ENCODE data around the gene LMCD1.

Gene LMCD1

GRCh38 chr3:8509961-8510360 is 8.3 kb downstream of the LMCD1 start:
- Histone ChIP-seq H3K36me3 (ENCODE audit: control insufficient read depth in 1 of 2, insufficient read depth in 2 of 2, low read length in 2 of 2) (peaks cover 0 to 6% of the 10 kb centered on the region in 2 donors), H3K4me1 (ENCODE audit: control insufficient read depth in 1 of 2, insufficient read depth in 2 of 2, low read length in 2 of 2) (no peaks in the 10 kb centered on the region), H3K9me3 (ENCODE audit: control insufficient read depth in 1 of 2, low read length in 2 of 2) (no peaks in the 10 kb centered on the region), H3K4me3 (ENCODE audit: low read depth in 1 of 2, low read length in 2 of 2) (no peak overlapping the region), H3K27ac (ENCODE audit: low read length) (no peak overlapping the region), H3K27me3 (ENCODE audit: low read depth, low read length) (no peaks in the 10 kb centered on the region)

GRCh38 chr3:8512234-8512633 is 10.6 kb downstream of the LMCD1 start:
- no peaks in the 10 kb centered on the region for H3K27me3 ChIP-seq (ENCODE audit: low read depth, low read length)
- H3K27ac ChIP-seq (ENCODE audit: low read length): no peak overlapping the region

GRCh38 chr3:8516047-8516661 is 14.5 kb downstream of the LMCD1 start:
- no peaks in the 10 kb centered on the region for H3K36me3 ChIP-seq (ENCODE audit: control insufficient read depth in 1 of 2, insufficient read depth in 2 of 2, low read length in 2 of 2)
- no peak overlapping the region for H3K4me3 ChIP-seq (ENCODE audit: low read depth in 1 of 2, low read length in 2 of 2)
- H3K4me1 ChIP-seq (ENCODE audit: control insufficient read depth in 1 of 2, insufficient read depth in 2 of 2, low read length in 2 of 2): no peaks in the 10 kb centered on the region
- H3K27ac ChIP-seq (ENCODE audit: low read length): no peak overlapping the region
- no peaks in the 10 kb centered on the region for H3K9me3 ChIP-seq (ENCODE audit: control insufficient read depth in 1 of 2, low read length in 2 of 2)
- H3K27me3 ChIP-seq (ENCODE audit: low read depth, low read length): no peaks in the 10 kb centered on the region

More at GRCh38 chr3:8512234-8512633, 10.6 kb downstream of the LMCD1 start:
- H3K4me3 ChIP-seq (ENCODE audit: low read depth in 1 of 2, low read length in 2 of 2): no peak overlapping the region
- no peaks in the 10 kb centered on the region for H3K4me1 ChIP-seq (ENCODE audit: control insufficient read depth in 1 of 2, insufficient read depth in 2 of 2, low read length in 2 of 2)
- no peaks in the 10 kb centered on the region for H3K9me3 ChIP-seq (ENCODE audit: control insufficient read depth in 1 of 2, low read length in 2 of 2)
- H3K36me3 ChIP-seq (ENCODE audit: control insufficient read depth in 1 of 2, insufficient read depth in 2 of 2, low read length in 2 of 2): peaks cover 0 to 5% of the 10 kb centered on the region in 2 donors

- no peak overlapping the region for H3K27ac ChIP-seq (ENCODE audit: low read length)
- no peak overlapping the region for H3K4me3 ChIP-seq (ENCODE audit: low read depth in 1 of 2, low read length in 2 of 2)
- no peaks in the 10 kb centered on the region for H3K9me3 ChIP-seq (ENCODE audit: control insufficient read depth in 1 of 2, low read length in 2 of 2)
- H3K36me3 ChIP-seq (ENCODE audit: control insufficient read depth in 1 of 2, insufficient read depth in 2 of 2, low read length in 2 of 2): no peaks in the 10 kb centered on the region
- no peaks in the 10 kb centered on the region for H3K4me1 ChIP-seq (ENCODE audit: control insufficient read depth in 1 of 2, insufficient read depth in 2 of 2, low read length in 2 of 2)
- no peaks in the 10 kb centered on the region for H3K27me3 ChIP-seq (ENCODE audit: low read depth, low read length)
These were observed 15.2 kb downstream of the LMCD1 start for GRCh38 chr3:8516783-8517182.

- Histone ChIP-seq H3K27me3 (ENCODE audit: low read depth, low read length) (no peaks in the 10 kb centered on the region), H3K9me3 (ENCODE audit: control insufficient read depth in 1 of 2, low read length in 2 of 2) (no peaks in the 10 kb centered on the region), H3K36me3 (ENCODE audit: control insufficient read depth in 1 of 2, insufficient read depth in 2 of 2, low read length in 2 of 2) (no peaks in the 10 kb centered on the region), H3K4me3 (ENCODE audit: low read depth in 1 of 2, low read length in 2 of 2) (no peak overlapping the region), H3K4me1 (ENCODE audit: control insufficient read depth in 1 of 2, insufficient read depth in 2 of 2, low read length in 2 of 2) (no peaks in the 10 kb centered on the region), H3K27ac (ENCODE audit: low read length) (no peak overlapping the region)
These were observed 15.9 kb downstream of the LMCD1 start for GRCh38 chr3:8517487-8517886.

- Histone ChIP-seq H3K4me1 (ENCODE audit: control insufficient read depth in 1 of 2, insufficient read depth in 2 of 2, low read length in 2 of 2) (no peaks in the 10 kb centered on the region), H3K36me3 (ENCODE audit: control insufficient read depth in 1 of 2, insufficient read depth in 2 of 2, low read length in 2 of 2) (no peaks in the 10 kb centered on the region), H3K9me3 (ENCODE audit: control insufficient read depth in 1 of 2, low read length in 2 of 2) (no peaks in the 10 kb centered on the region), H3K27ac (ENCODE audit: low read length) (no peak overlapping the region), H3K4me3 (ENCODE audit: low read depth in 1 of 2, low read length in 2 of 2) (no peak overlapping the region), H3K27me3 (ENCODE audit: low read depth, low read length) (no peaks in the 10 kb centered on the region)
These were observed 16.5 kb downstream of the LMCD1 start for GRCh38 chr3:8518138-8518537.

GRCh38 chr3:8519156-8519555 is 17.5 kb downstream of the LMCD1 start:
- Histone ChIP-seq H3K27ac (ENCODE audit: low read length) (no peak overlapping the region), H3K27me3 (ENCODE audit: low read depth, low read length) (no peaks in the 10 kb centered on the region), H3K4me1 (ENCODE audit: control insufficient read depth in 1 of 2, insufficient read depth in 2 of 2, low read length in 2 of 2) (no peaks in the 10 kb centered on the region), H3K36me3 (ENCODE audit: control insufficient read depth in 1 of 2, insufficient read depth in 2 of 2, low read length in 2 of 2) (no peaks in the 10 kb centered on the region), H3K9me3 (ENCODE audit: control insufficient read depth in 1 of 2, low read length in 2 of 2) (no peaks in the 10 kb centered on the region), H3K4me3 (ENCODE audit: low read depth in 1 of 2, low read length in 2 of 2) (no peak overlapping the region)

- no peaks in the 10 kb centered on the region for H3K4me1 ChIP-seq (ENCODE audit: control insufficient read depth in 1 of 2, insufficient read depth in 2 of 2, low read length in 2 of 2)
- H3K27me3 ChIP-seq (ENCODE audit: low read depth, low read length): no peaks in the 10 kb centered on the region
- H3K4me3 ChIP-seq (ENCODE audit: low read depth in 1 of 2, low read length in 2 of 2): no peak overlapping the region
- H3K27ac ChIP-seq (ENCODE audit: low read length): no peak overlapping the region
- H3K36me3 ChIP-seq (ENCODE audit: control insufficient read depth in 1 of 2, insufficient read depth in 2 of 2, low read length in 2 of 2): no peaks in the 10 kb centered on the region
- no peaks in the 10 kb centered on the region for H3K9me3 ChIP-seq (ENCODE audit: control insufficient read depth in 1 of 2, low read length in 2 of 2)
These were observed 18.3 kb downstream of the LMCD1 start for GRCh38 chr3:8519774-8520448.

- no peaks in the 10 kb centered on the region for H3K9me3 ChIP-seq (ENCODE audit: control insufficient read depth in 1 of 2, low read length in 2 of 2)
- H3K36me3 ChIP-seq (ENCODE audit: control insufficient read depth in 1 of 2, insufficient read depth in 2 of 2, low read length in 2 of 2): no peaks in the 10 kb centered on the region
- no peaks in the 10 kb centered on the region for H3K4me1 ChIP-seq (ENCODE audit: control insufficient read depth in 1 of 2, insufficient read depth in 2 of 2, low read length in 2 of 2)
- H3K27ac ChIP-seq (ENCODE audit: low read length): no peak overlapping the region
- H3K4me3 ChIP-seq (ENCODE audit: low read depth in 1 of 2, low read length in 2 of 2): no peak overlapping the region
- no peaks in the 10 kb centered on the region for H3K27me3 ChIP-seq (ENCODE audit: low read depth, low read length)
These were observed 19.3 kb downstream of the LMCD1 start for GRCh38 chr3:8520816-8521403.

- no peak overlapping the region for H3K4me3 ChIP-seq (ENCODE audit: low read depth in 1 of 2, low read length in 2 of 2)
These were observed 21.4 kb downstream of the LMCD1 start for GRCh38 chr3:8523041-8523440.

GRCh38 chr3:8524249-8524648 is 22.6 kb downstream of the LMCD1 start:
- peaks cover 0 to 13% of the 10 kb centered on the region in 2 donors for H3K4me1 ChIP-seq (ENCODE audit: control insufficient read depth in 1 of 2, insufficient read depth in 2 of 2, low read length in 2 of 2)
- no peak overlapping the region for H3K27ac ChIP-seq (ENCODE audit: low read length)

More at GRCh38 chr3:8523041-8523440, 21.4 kb downstream of the LMCD1 start:
- Histone ChIP-seq H3K27me3 (ENCODE audit: low read depth, low read length) (no peaks in the 10 kb centered on the region), H3K9me3 (ENCODE audit: control insufficient read depth in 1 of 2, low read length in 2 of 2) (no peaks in the 10 kb centered on the region), H3K36me3 (ENCODE audit: control insufficient read depth in 1 of 2, insufficient read depth in 2 of 2, low read length in 2 of 2) (no peaks in the 10 kb centered on the region), H3K4me1 (ENCODE audit: control insufficient read depth in 1 of 2, insufficient read depth in 2 of 2, low read length in 2 of 2) (peaks cover 0 to under 1% of the 10 kb centered on the region in 2 donors), H3K27ac (ENCODE audit: low read length) (no peak overlapping the region)

More at GRCh38 chr3:8524249-8524648, 22.6 kb downstream of the LMCD1 start:
- no peaks in the 10 kb centered on the region for H3K36me3 ChIP-seq (ENCODE audit: control insufficient read depth in 1 of 2, insufficient read depth in 2 of 2, low read length in 2 of 2)
- H3K27me3 ChIP-seq (ENCODE audit: low read depth, low read length): no peaks in the 10 kb centered on the region
- no peak overlapping the region for H3K4me3 ChIP-seq (ENCODE audit: low read depth in 1 of 2, low read length in 2 of 2)
- no peaks in the 10 kb centered on the region for H3K9me3 ChIP-seq (ENCODE audit: control insufficient read depth in 1 of 2, low read length in 2 of 2)
